Measurements from ENCODE around the gene UTS2. TPM values are rescaled to one million over a fixed set of nuclear protein-coding genes. Genes with fewer than 3 reads are reported as not detected.

The UTS2 gene
- total RNA-seq, 1 experiment from 2014 or later, result not detected

DNA sequence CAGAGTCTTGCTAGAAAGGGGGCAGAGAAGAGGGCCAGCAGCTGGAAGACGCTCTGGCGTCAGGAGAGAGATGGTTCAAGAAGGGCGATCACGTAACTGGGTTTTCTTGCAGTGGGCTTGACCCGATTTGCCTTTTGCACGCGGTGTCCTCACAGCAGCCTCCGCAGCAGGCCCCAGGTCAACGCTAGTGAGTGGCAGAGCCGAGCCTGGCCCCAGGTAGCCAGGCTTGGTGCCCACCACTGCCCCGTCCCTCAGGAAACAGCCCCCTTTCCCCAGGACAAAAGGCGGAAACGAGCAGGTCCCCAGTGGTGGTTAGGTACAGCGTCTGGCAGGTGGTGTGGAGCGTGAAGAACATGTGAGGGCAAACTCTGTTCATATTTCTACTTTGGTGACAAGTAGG is 8.6 kb upstream of the UTS2 start:
- Mint-ChIP-seq H3K36me3 (ENCODE audit: insufficient read depth, unreplicated experiment) (peaks cover 7% of the 10 kb centered on the region), H3K9me3 (ENCODE audit: unreplicated experiment) (no peaks in the 10 kb centered on the region), H3K4me3 (ENCODE audit: unreplicated experiment) (no peak overlapping the region), H3K27me3 (ENCODE audit: insufficient read depth, unreplicated experiment) (no peaks in the 10 kb centered on the region), H3K27ac (ENCODE audit: low read depth, unreplicated experiment) (no peak overlapping the region), H3K4me1 (ENCODE audit: insufficient read depth, unreplicated experiment) (no peaks in the 10 kb centered on the region)
- DNase-seq (ENCODE audit: unreplicated experiment), result no peak
- ChIA-PET CTCF (no interaction called here), POLR2A (no interaction called here)
- TF ChIP-seq, protein P1, sequence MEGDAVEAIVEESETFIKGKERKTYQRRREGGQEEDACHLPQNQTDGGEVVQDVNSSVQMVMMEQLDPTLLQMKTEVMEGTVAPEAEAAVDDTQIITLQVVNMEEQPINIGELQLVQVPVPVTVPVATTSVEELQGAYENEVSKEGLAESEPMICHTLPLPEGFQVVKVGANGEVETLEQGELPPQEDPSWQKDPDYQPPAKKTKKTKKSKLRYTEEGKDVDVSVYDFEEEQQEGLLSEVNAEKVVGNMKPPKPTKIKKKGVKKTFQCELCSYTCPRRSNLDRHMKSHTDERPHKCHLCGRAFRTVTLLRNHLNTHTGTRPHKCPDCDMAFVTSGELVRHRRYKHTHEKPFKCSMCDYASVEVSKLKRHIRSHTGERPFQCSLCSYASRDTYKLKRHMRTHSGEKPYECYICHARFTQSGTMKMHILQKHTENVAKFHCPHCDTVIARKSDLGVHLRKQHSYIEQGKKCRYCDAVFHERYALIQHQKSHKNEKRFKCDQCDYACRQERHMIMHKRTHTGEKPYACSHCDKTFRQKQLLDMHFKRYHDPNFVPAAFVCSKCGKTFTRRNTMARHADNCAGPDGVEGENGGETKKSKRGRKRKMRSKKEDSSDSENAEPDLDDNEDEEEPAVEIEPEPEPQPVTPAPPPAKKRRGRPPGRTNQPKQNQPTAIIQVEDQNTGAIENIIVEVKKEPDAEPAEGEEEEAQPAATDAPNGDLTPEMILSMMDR (IDR thresholded peaks at IDR 0.05; ENCODE audit: unreplicated experiment), result no peak
- intact Hi-C loops (cut with micrococcal nuclease), result no loop called here
- BruUV-seq (replicated peaks), result no TSS peak

DNA sequence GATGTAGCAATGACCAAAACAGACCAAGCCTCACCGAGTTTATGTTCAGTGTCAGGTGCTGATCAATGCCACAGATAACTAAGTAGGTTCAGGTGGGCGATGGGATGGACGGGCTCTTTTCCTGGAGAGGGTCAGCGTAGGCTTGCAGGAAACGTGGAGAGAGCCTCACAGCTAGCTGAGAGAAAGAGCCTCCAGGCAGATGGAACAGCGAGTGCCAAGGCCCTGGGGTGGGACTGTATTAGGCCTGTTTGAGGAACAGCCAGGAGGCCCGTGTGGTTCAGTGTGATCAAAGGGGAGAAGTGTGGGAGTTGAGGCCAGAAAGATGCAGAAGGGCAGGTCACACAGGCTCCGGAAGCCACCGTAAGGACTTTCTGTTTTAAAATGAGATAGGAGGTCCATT is 7.3 kb upstream of the UTS2 start:
- Mint-ChIP-seq H3K27me3 (ENCODE audit: insufficient read depth, unreplicated experiment) (no peaks in the 10 kb centered on the region), H3K9me3 (ENCODE audit: unreplicated experiment) (no peaks in the 10 kb centered on the region), H3K4me3 (ENCODE audit: unreplicated experiment) (no peak overlapping the region), H3K4me1 (ENCODE audit: insufficient read depth, unreplicated experiment) (no peaks in the 10 kb centered on the region), H3K27ac (ENCODE audit: low read depth, unreplicated experiment) (no peak overlapping the region), H3K36me3 (ENCODE audit: insufficient read depth, unreplicated experiment) (peaks cover 7% of the 10 kb centered on the region)
- ChIA-PET POLR2A (no interaction called here), CTCF (no interaction called here)
- BruUV-seq (replicated peaks), result no TSS peak
- DNase-seq (ENCODE audit: unreplicated experiment), result no peak
- TF ChIP-seq, protein P1 (IDR thresholded peaks at IDR 0.05; ENCODE audit: unreplicated experiment), result no peak
- intact Hi-C loops (cut with micrococcal nuclease), result no loop called here

DNA sequence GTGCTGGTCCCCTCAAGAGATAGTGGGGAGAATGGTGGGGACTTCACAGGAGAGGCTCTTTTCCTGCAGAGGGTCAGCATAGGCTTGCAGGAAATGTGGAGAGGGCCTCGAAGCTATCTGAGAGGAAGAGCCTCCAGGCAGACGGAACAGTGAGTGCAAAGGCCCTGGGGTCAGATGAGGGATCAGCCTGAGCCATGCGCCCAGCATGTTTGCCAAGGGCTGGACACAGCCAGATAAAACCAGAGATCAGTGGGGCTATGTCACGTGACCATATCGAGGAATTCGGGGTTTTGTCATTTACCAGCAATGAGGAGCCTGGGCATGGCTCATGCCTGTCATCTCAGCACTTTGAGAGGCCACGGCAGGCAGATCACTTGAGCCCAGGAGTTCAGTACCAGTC is 6.5 kb upstream of the UTS2 start:
- TF ChIP-seq, protein P1 (IDR thresholded peaks at IDR 0.05; ENCODE audit: unreplicated experiment), result no peak
- no peak overlapping the region for H3K27ac Mint-ChIP-seq (ENCODE audit: low read depth, unreplicated experiment)

DNA sequence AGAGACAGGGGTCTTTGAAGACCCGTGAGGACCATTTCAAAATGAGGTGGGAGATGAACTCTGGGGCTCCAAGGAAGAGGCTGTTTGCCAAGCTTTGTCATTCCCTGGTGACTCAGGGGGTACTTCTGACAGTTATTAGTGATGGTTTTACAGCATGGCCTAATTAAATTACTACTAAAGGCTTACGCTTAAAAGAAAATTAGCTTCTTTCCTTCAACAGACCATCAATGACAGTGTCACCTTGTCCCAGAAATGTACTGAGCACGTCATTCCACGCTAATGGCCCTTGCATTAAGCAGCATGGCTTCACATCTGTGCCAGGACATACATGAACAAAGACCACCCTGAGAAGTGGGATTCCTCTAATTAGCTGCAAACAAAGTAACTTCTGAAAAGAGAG is 5.1 kb upstream of the UTS2 start:
- Mint-ChIP-seq H3K4me3 (ENCODE audit: unreplicated experiment) (no peak overlapping the region), H3K36me3 (ENCODE audit: insufficient read depth, unreplicated experiment) (peaks cover 7% of the 10 kb centered on the region), H3K27ac (ENCODE audit: low read depth, unreplicated experiment) (no peak overlapping the region), H3K4me1 (ENCODE audit: insufficient read depth, unreplicated experiment) (no peaks in the 10 kb centered on the region), H3K9me3 (ENCODE audit: unreplicated experiment) (no peaks in the 10 kb centered on the region), H3K27me3 (ENCODE audit: insufficient read depth, unreplicated experiment) (no peaks in the 10 kb centered on the region)
- CTCF ChIA-PET, result no interaction called here
- POLR2A ChIA-PET, result no interaction called here
- no TSS peak for BruUV-seq (replicated peaks)
- TF ChIP-seq, protein P1 (IDR thresholded peaks at IDR 0.05; ENCODE audit: unreplicated experiment), result no peak
- intact Hi-C loops (cut with micrococcal nuclease), result no loop called here
- DNase-seq (ENCODE audit: unreplicated experiment), result no peak

More for the DNA sequence above, 6.5 kb upstream of the UTS2 start:
- peaks cover 7% of the 10 kb centered on the region for H3K36me3 Mint-ChIP-seq (ENCODE audit: insufficient read depth, unreplicated experiment)
- H3K27me3 Mint-ChIP-seq (ENCODE audit: insufficient read depth, unreplicated experiment), result no peaks in the 10 kb centered on the region
- no TSS peak for BruUV-seq (replicated peaks)
- no peaks in the 10 kb centered on the region for H3K4me1 Mint-ChIP-seq (ENCODE audit: insufficient read depth, unreplicated experiment)
- intact Hi-C loops (cut with micrococcal nuclease), result no loop called here
- H3K4me3 Mint-ChIP-seq (ENCODE audit: unreplicated experiment), result no peak overlapping the region
- H3K9me3 Mint-ChIP-seq (ENCODE audit: unreplicated experiment), result no peaks in the 10 kb centered on the region
- ChIA-PET POLR2A (no interaction called here), CTCF (no interaction called here)
- DNase-seq (ENCODE audit: unreplicated experiment), result no peak
